ENCODE results near the gene CHST15.

DNA sequence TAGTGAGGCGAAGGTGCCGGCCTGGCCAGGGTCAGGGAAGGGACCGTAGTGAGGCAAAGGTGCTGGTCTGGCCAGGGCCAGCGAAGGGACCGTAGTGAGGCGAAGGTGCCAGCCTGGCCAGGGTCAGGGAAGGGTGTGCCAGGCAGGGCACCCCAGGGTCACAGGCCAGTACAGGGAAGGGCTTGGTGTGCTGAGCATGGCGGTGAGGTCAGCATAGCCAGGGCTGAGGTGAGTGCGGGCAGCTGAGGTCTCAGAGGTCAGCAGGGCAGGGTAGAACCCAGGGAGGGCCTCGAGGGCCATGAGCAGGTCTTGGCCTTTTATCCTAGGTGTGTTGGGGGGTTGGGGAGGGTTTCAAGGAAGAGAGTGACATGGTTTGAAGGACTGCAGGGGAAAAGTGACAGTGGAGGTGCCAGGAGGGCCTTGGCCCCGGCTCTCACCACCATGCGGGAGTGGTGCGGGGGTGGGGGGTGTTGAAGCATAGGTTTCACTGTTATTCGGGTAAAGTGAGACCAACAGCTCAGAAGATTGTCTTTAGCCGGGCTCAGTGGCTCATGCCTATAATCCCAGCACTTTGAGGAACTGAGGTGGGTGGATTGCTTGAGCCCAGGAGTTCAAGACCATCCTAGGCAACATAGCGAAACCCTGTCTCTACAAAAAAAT, 93.3 kb downstream of the CHST15 start:
- TF ChIP-seq CEBPB (IDR thresholded peaks at IDR 0.05; ENCODE audit: low read depth, low read length) (no peak), MXI1 (IDR thresholded peaks at IDR 0.05; ENCODE audit: borderline replicate concordance, low read depth, low read length) (no peak)
- TF ChIP-seq, protein P1, sequence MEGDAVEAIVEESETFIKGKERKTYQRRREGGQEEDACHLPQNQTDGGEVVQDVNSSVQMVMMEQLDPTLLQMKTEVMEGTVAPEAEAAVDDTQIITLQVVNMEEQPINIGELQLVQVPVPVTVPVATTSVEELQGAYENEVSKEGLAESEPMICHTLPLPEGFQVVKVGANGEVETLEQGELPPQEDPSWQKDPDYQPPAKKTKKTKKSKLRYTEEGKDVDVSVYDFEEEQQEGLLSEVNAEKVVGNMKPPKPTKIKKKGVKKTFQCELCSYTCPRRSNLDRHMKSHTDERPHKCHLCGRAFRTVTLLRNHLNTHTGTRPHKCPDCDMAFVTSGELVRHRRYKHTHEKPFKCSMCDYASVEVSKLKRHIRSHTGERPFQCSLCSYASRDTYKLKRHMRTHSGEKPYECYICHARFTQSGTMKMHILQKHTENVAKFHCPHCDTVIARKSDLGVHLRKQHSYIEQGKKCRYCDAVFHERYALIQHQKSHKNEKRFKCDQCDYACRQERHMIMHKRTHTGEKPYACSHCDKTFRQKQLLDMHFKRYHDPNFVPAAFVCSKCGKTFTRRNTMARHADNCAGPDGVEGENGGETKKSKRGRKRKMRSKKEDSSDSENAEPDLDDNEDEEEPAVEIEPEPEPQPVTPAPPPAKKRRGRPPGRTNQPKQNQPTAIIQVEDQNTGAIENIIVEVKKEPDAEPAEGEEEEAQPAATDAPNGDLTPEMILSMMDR (conservative IDR thresholded peaks at IDR 0.05; ENCODE audit: low read depth, low read length): no peak

Data from IMR-90 (cell line).